ENCODE data around the gene WDFY4. TPM values are rescaled to one million over a fixed set of nuclear protein-coding genes. Genes with fewer than 3 reads are reported as not detected.
A peak's percentile ranks its signal among the peaks of the same experiment; 100 is the strongest.

WDFY4 gene
- total RNA-seq, 1 donor from 2014 or later, result 10.1 TPM

DNA sequence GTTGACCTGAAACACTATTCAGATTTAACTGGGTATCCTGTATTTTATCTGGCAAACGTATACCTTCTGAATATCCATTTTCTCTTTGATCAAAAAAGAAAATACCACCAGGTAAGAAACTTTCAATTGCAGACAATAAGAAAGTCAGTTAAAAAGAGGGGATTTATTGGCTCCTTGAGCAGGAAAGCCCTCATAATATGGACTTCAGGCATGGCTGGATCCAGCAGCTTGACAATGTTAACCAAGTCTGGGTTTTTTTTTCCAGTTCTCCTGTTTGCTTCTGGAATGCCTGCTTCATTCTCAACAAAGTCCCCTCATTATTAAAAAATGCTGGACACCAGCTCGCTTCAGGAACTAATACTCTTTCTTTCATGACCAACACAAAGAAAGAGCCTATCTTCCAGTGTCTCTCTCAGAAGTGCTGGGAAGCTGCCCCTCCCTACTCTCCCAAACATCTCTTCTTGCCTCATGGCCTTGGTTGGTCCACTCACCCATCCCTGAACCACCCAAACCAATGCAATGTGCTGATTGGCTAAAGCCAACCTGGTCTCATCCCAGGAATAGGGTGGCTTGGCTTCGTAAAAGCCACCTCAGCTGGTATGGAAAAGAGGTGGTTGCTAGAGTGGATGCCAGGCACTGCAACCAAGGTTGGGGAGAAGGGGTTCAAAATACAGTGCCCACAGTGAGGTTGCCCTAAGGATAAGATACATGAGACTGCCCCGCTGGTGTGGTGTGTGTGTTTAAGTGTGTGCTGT lies 30.6 kb upstream of the WDFY4 start:
- DNase-seq (ENCODE audit: low spot score), result no peak

DNA sequence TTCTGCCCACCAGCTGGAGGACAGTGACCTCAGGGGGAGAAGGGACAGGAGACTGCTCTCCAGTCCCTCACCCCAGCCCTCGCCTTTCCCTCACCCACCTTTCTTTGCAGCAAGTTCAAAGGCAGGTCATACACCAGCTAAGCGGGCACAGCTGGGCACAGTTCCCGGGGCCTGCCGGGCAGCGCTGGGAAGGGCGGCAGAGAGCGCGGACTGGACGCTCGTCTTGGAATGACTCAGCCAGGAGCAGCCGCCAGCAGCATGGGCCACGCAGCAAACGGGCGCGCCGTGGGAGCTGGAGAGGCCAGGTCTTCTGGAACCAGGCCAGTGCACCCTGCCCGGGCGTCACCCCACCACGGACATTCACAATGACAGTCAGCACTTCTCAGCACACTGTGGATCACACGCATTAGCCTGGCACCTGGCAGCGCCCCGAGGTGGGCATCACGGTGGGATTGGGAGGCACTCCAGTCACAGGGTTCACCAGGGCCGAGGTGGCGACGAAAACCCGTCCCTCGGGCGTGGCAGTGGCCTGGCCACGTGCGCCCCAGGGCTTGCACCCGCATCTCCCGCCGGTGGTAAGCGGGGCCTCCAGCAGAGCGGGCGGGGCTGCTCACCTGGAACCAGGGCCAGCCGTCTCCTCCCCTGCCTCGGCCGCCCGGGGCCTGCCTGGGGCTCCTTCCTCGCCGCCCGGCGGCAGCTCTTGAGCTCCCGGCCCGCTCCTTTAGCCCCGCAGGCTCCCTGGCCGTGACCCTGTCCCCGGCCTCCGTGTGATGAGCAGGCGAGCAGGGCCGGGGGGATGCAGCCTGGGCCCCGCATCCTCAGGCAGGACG lies 29.0 kb upstream of the WDFY4 start:
- DNase-seq (ENCODE audit: low spot score), result no peak

DNA sequence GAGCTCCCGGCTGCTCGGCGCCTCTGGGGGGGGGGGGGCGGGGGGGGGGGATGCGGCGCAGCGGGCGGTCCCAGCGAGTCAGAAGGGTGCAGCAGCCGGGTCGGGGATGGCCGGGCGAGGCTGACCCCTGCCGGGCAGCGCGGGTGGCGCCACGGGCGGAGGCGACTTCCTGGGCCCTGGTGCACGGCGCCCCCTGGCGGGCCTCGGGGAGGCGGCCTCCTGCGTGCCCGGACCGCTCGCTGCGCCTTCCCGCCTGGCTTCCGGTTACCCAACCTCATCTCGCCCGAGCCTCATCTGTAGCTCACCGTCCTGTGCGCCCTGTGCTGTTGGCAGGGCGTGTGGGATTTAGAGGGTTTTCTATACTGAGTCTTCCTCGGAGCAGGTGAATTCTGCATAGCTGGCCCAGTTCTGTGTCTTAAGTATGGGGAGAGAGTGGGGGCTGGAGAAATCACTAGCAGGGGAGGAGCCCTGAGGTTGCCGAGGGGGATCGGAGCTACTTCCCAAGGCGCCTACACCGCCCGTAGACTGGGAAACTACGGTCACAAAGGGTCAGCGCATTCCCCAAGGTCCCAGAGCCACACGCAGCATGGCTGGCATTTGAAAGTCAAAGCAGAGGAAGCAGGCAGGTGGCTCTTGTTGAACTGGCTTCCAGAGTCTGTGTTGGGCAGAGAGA lies 28.3 kb upstream of the WDFY4 start:
- peak; percentile 98 for DNase-seq (ENCODE audit: low spot score)

DNA sequence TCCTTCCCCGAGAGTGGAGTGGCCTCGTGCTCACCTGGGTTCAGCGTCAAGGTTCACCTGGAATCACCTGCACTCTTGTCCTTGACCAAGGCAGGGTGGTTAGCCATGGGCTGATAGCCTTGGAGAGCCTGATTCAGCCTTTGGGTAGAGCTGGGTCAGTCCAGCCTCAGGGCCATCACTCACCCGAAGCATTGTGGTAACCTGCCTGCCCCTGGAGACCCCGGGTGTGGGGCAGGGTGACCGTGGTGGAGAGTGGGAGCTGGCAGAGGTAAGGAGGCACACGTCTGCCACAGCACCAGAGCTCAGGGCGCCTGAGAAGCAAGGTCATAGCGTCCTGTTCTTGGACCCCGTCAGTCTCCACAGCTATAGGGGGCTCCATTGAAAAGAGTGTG lies 27.8 kb upstream of the WDFY4 start:
- no peak for DNase-seq (ENCODE audit: low spot score)

DNA sequence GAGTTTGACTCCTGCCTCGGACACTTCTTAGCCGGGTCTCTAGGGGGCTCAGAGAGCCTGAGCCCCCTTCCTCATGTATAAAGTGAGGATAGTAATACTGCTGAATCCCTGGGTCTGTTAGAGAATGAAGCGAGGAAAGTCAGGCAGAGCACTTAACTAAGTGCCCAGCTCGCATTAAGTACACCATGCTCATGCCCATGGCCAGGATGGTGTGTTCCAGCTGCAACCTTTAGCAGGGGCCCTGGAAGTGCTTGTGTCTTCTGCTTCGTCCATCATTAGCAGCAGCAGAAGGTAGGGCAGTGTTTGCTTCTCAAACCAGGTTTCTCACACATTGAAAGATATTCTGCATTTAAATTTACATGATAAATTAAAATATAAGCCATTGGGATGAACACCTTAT lies 27.3 kb upstream of the WDFY4 start:
- no peak for DNase-seq (ENCODE audit: low spot score)

DNA sequence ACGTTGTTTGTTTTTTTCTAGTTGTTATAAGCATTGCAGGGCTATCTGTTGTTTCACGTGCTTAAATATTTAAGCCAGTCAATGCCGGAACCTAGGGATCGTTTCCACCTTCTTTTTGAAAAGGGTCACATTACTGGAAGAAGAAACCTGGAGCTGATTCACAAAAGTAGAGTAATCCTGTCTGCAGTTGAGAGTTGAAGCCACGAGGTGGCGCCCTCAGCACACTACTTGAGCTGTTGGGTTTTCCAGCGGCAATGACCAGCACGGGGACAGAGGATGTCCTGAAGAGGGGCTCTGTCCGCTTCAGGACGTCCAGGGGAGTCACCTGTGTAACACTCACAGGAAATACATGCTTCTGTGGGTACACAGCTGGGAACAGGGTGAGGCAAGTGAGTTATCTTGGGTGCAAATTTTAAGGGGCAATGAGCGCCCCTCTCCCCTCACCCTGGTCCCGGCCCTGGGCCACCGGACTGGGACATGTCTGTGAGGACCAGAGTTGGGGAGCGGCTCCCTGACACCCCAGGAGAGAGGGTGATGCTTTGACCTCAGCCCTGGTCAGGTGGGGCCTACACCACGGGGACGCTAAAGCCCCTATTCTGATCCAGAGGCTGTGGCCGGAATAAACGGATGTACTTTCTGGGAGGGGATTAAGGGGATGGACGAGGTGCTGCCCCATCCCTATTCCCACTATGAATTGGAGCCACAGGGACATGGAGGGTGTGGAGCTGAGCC lies 26.3 kb upstream of the WDFY4 start:
- no peak for DNase-seq (ENCODE audit: low spot score)

DNA sequence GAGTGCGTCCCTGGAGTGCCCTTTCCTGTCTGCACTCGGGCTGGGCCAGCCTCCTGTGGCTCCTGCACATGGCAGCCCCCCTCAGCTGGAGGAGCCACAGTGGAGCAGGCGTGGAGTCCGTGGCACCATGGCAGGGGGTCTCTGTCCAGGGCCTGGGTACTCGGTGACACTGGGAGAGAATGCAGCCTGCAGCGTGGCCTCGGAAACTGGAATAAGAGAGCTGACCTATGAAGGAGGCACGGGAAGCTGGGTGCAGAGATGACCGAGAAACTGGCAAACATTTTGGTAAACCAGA lies 25.8 kb upstream of the WDFY4 start:
- DNase-seq (ENCODE audit: low spot score), result no peak

DNA sequence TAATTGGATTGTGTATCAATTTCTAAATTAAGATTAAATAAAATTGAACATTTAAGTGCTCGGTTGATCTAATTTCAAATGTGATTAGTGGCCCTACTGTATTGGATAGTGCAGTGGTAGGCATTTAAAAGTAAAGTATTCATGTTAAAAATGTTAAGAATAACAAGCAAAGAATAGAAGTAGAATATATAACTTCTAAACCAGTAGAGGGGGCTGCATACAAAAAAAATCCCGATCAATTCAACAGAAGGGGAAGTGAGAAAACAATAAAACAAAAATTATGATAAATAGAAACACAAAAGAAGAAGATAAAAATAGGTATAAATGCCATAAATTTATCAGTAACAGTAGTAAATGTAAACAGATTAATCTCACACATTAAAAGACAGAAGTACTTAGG lies 24.9 kb upstream of the WDFY4 start:
- no peak for DNase-seq (ENCODE audit: low spot score)

DNA sequence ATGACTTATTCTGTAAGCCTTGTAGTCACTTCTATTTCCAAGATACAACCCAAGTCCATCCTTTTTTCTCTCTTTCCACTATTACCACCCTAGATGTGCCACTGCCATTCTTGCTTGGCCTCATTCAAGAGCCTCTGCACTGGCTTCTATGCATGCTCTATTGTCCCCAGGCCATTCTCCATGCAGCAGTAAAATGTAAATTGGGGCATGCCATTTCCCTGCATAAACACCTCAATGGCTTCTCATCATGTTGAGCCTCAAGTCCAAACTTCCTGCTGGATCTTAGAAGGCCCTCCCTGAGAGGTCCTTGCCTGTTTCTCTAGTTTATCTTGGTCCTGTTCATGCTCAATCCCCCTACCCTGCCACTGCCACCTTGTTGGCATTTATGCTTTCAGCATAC lies 23.2 kb upstream of the WDFY4 start:
- no peak for DNase-seq (ENCODE audit: low spot score)

DNA sequence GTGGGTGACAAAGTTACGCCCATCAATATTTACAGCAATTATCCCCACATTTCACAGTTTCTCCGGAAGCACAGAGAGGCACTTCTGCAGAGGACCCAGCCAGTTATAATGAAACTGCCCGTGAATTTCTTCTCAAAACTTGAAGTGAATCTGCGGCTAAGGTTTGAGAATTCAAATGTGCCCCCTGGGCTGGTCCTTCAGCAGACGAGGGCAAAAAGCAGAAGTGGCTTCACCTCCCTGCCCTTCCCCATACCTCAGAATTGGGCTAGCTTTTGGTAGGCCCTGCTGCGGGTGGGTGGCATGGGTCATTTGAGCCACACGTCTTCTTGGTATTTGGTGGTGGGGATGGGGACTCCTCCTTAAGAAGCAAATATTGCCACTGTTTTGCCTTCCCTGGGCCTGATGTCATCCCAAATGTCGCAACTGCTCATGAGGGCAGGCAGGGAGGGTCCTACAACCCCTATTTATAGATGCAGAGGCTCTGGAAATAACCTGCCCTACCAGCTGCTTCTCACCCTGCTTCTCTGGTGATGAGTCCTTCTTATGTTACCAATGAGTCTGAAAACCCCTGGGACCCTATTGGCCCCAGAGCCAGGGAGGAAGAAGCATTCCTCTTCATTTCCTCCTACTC lies 16.6 kb upstream of the WDFY4 start:
- no peak for DNase-seq (ENCODE audit: low spot score)

DNA sequence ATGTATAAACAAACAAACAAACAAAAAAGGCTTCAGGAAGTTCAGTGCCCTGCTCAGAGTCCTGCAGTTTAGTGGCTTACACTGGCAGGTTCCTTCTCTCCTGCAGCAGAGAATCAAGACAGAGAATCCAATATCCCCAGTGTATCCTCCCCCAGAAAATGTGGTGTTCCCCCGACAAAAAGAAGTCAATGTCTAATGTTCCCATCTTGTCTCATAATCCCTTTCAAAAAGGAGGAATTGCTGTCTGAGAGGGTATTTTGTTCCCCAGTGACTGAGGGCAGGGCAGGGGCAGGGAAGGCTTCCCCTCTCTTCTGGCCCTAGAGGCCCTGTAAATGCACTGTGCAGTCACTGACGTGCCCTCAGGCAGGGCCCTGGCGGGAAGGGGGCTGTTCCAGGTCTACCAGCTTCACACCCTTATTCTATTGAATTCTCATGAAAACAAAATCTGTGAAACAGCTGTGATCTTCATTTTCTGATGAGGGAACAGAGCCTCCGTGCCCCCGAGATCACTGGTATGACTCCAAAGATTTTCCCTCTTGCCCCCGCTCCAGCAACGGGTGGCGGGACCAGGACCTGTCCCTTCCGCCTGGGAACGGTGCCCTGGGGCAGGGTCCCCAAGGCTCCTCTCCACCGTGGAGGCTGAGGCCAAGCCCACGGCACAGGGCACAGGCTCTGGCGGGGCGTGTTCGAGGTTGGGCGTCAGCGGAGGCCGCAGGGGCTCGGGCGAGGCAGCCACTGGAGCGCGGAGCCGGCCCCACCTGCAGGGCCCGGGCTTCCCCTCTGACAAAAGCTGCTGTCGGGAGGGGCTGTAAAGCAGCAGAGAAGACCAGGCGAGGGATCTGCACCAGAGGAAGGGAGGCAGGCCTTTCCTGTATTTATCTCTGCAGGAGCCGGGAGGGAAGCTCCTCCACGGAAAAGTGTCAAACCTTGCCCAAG lies 13.4 kb upstream of the WDFY4 start:
- no peak for DNase-seq (ENCODE audit: low spot score)

DNA sequence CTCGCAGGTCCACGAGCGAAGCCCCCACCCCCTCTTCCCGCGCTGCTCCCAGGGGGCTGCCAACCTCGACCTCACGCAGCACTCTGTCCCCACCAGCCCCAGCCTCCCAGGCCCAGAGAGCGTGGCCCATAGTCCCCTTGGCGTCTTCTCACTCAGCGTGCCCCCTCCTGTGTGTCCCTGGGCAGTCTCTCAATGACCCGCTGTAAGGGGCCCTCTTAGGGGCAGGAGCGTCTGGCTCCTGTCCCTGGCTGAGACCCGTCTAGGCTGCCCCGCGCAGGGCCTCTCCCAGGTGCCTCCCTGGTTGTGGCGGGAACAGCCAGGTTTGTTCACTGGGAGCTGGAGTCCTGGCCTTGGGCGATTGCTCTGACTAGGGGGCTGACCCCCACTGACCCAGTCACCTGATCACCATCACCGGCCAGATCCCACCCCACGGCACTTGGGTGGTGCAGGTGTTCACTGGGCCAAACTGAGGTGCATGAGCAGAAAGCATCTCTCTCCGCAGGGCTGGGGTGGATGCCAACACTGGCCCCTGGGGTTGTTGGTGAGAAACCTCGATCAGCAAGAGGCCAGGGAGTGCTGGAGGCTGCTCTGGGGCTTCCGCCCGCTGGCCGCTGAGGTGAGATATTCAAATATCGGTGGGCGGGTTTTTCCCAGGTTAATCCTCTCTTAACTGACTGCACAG lies 12.6 kb upstream of the WDFY4 start:
- DNase-seq (ENCODE audit: low spot score), result no peak

DNA sequence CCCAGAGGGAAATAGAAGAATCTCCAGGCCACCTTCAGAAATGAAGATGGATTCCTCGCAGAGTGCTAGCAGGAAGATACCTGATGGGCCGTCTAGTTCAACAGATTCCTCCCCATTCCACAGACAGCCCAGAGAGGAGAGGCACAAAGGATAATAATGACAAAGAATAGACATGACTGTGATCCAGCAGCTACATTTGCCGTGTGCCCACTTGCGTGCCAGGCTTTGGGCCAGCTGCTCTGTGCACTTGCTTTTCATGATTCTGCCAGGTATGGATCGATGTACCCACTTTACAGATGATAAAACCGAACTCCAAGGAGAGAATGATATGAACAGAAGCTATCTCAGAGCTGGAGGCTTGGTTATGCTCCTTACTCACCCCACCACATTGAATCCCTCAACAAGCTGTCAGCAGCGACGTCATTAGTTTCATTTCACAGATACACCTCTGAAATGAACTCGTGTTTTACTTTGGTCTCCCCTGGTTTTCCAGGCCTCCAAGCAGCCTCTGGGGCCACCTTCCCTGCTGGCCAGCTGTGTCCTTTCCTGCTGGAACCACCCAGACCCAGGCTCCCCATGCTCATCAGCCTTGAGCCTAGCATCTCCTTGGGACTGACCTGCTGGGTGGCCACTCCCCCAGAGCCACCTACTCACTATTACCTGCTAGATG lies 11.9 kb upstream of the WDFY4 start:
- no peak for DNase-seq (ENCODE audit: low spot score)

DNA sequence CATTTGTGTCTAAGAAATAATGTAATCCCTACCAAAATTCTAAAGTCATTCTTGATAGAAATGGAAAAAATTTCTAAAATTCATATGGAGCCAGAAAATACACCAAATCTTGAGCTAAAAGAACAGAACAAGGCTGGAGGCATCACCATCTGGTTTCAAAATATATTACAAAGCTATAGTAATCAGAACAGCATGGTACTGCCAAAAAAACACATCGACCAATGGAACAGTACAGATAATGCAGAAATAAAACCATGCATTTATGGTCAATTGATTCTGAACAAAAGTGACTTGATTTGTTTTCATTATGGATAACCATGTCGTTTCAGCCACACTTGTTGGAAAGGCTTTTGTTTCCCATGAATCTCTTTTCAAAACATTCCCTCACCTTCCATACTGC lies 7.0 kb upstream of the WDFY4 start:
- no peak for DNase-seq (ENCODE audit: low spot score)

DNA sequence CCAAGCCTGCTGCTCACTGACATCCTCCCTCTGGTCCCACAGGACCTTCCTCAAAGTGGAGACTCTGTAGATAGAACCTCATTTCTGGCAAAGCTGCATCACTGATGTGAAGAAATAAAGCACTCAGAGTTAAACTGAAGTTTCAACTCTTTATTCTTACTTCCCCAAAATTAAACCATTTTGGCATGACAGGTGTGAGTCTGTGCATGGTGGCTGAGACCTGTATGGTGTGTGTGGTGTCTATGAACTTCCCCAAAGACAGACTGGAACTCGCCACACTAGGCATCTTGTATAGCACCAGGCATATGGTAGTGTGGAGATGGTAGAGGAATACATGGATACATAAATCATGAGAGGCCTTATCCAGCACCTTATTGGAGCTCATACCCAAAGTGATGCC lies 6.6 kb upstream of the WDFY4 start:
- DNase-seq (ENCODE audit: low spot score), result no peak

DNA sequence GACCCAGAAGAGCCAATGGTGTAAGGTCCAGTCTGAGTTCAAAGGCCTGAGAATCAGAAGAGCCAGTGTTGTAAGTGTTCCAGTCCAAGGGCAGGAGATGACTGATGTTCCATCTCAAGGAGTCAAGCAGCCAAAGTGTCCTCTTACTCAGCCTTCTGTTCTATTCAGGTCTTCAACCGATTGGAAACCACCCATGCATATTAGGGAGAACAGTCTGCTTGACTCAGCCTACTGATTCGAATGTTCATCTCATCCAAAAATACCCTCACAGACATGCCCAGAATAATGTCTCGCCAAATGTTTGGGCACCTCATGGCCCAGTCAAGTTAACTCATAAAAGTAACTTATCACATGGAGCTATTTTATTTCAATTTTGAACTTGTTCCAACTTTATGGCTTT lies 2.9 kb upstream of the WDFY4 start:
- no peak for DNase-seq (ENCODE audit: low spot score)

DNA sequence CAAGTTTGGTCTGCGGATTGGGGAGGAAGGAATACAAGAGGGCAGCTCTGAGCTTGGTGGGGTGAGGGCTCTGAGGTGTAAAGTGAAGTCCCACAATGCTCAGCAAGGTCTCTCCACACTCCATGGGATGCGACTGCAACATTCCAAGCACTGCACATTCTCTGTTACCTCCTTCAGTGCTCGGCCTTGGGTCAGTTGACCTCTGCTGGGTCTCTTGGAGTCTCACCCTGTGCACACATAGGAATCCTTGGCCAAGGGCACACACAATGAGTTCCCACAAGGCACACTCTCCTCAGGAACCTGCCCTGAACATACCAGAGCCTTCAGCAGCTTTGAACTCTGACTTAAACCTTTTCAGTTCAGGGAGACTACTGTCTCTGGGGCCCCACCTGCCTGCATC lies 2.4 kb upstream of the WDFY4 start:
- no peak for DNase-seq (ENCODE audit: low spot score)

DNA sequence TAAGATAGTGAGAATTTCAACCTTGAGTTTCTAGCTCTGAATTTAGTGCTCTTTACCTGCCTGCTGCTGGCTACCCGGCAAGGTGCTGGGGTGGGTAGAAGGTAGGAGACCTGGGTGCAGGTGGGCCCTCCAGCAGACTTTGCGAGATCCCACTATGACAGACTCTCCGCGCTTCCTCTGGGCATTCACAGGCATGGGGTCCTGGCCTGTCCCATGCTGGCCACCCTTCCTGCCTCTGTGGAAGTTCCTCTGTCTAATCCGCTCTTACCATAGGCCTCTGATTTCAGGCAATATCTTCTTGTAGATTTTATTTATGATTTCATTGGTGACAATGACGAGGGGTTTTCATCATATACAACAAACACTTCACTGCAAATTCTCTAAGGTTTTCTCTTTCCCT lies 1.2 kb upstream of the WDFY4 start:
- DNase-seq (ENCODE audit: low spot score), result no peak

DNA sequence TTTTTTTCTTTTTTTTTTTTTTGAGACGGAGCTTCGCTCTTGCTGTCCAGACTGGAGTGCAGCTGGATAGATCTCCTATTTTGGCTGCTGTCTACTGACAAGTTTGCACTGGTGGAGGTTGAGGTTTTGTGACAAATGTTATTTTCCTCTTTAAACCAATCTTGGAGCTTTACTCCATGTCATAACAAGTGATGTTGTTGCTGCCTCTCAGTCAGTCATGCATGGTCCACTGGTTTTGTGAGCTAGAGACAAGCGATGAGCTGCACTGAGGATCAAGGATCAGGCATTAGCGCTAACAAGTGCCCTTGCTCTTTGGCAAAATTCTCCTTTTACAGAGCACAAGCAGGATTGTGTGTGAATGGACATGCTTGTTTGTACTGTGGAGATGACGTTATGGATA lies 805 bp upstream of the WDFY4 start:
- DNase-seq (ENCODE audit: low spot score), result no peak

Measured in mesenteric fat pad (tissue), 1 donor.